ENCODE measurements around the gene ABHD10.

GRCh38 chr3:112027142-112027541 is 48.3 kb downstream of the ABHD10 start:
- no peak for TF ChIP-seq CTCF (conservative IDR thresholded peaks at IDR 0.05)
- TF ChIP-seq ZFX (IDR thresholded peaks at IDR 0.05) = no peak
